Stimulated activated CD8-positive, alpha-beta memory T cell treated with anti-CD3 and anti-CD28 coated beads, Interleukin-7, amount 100 ng/mL, for 4 hours (primary cell): ENCODE data around the gene MDP1.

ENCODE experiments used
- DNase-seq, 2 donors: peaks; one replicate each; pipeline ENCODE4 v3.0.0-alpha.2; 2020; ENCODE audit warnings: low read depth in 2 of 2

MDP1 gene

DNA sequence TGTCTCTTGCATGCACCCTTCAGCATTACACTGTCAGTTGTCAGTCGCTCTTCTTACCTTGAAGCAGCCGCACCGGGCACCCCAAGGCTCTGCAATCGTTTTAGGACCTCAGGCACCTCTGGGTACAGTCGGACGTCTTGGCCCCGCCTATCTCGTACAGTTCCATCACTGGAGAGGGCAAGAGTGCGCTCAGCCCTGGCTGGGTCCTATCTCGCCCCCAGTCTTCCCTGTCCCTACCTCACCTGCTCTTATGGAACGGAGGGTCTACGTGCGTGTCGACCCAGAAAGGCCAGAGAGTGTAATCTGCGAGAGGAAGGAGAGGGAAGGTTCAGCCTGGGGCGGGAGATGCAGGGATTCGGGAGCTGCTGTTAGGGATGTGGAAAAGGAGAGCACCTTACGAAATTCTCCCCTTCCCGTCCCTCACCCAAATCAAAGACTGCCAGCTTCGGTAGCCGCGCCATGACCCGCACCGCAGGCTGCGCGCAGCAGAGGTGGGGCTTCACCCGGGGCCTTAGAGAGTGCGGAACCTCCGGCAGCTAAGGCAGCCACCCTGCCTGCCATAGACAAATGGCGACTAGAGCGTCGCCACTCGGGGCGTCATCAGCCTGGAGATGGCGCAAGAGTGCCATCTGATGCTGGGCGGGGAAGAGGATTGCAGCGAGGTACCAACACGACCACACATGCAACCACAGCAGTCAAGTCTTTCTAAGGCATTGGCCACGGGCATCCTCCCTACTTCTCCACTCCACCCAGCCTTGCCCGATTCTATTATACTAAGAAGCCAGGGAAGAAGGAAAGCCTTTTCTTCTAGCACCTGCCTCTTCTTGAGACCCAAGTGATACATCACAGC lies at the start of gene MDP1:
Gene MDP1 (minus strand): TSS at position 572 of the 850 bp plus-strand sequence. CDS start 111 bp downstream, at position 461.
- peak; percentile 75 to 79 for DNase-seq

DNA sequence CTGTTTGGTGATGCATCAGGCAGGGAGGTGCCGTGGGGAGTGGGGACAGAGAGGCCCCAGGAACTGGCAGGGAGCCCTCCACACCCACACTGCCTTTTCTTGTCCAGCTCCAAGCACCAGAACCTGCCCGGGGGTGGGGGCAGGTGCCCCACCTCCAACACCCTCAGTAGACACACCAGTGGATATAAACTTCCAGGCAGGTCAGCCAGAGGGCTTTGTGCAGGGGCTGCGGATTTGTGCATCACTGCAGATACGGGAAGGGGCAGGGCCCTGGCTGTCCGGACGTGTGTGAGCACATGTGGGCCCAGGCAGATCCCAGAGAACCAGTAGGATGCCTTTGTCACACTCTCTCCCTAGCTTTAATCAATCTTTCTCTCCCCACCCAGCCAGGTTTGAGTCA lies 48.4 kb upstream of the MDP1 start:
- no peak for DNase-seq

DNA sequence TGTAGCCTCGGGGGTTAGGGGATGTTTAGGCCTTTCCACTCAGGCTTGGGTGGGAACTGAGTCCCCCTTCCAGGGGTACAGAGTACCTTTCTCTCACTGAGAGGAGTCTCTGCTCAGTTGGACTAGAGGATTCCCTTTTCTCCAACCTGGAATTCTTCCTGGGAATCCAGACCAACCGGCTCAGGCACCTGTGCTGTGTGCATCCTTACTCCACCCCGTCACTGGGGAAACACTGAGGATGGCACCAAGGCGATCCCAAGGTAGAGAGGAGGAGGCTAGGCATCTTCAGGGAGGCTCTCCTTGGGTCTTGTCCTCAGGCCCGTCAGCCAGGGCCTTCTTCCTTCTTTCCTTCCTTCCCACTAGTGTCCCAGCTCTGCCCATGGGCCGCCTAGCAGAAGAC lies 48.0 kb upstream of the MDP1 start:
- no peak for DNase-seq

DNA sequence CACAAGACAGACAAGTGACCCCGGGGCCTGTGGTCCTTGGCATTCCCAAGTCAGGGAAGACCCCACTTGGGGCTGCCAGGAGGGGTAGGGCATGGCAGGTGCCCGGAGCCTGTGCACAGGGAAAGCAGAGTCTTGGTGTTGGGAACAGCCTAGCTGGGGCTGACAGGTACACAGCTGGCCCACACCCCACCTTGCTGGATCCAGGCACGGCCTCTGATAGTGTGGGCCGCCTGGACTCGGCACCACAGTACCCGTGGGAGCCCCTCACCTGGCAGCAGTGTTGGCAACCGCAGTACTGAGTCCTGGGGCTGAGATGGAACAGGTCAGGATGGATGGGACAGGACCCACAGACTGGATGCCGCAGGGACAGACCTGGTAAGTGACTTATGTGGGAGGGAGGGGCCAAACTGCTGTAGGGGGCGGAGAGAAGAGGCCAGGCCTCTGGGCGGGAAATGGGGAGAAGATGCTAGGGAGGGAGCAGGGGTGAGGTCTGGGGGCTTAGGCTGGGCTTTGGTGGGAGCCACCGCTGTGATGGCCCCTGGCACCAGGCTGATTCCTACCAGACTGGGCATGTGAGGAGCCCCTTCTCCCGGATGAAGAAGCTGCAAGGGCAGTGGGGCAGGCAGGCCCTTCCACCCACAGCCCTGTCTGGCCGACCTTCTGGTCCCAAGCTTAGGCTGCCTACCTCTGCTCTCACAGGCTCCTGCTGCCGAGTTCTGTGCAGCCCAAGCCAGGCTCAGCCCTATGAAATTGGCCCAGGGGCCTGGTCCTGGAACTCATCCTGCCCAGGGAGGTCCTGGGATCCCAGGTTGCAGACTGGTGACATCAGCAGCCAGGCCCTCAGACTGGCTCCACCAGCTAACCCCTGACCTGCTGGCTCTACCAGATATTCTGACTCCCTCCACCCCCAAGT lies 47.2 kb upstream of the MDP1 start, which contains the start of gene TGM1:
Gene TGM1 (minus strand): TSS at position 357 of the 913 bp plus-strand sequence. CDS start 825 bp downstream, outside the sequence.
- DNase-seq, result no peak

DNA sequence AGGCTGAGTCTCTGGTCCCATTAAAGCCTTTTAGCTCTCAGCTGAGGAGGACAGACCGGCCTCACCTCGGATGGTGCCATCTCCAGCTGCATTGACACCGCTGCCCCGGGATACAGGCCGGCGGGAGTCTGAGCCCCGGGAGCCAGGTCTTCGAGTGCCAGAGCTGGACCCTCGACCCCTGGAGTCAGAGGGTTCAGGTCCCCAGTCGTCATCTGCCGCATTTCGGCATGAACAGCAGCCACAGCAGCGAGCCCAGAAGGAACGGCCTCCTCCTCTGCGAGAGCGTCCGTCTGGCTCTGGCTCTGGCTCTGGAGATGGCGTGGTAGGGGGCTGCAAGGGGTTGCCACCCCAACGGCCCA lies 46.1 kb upstream of the MDP1 start:
- no peak for DNase-seq

DNA sequence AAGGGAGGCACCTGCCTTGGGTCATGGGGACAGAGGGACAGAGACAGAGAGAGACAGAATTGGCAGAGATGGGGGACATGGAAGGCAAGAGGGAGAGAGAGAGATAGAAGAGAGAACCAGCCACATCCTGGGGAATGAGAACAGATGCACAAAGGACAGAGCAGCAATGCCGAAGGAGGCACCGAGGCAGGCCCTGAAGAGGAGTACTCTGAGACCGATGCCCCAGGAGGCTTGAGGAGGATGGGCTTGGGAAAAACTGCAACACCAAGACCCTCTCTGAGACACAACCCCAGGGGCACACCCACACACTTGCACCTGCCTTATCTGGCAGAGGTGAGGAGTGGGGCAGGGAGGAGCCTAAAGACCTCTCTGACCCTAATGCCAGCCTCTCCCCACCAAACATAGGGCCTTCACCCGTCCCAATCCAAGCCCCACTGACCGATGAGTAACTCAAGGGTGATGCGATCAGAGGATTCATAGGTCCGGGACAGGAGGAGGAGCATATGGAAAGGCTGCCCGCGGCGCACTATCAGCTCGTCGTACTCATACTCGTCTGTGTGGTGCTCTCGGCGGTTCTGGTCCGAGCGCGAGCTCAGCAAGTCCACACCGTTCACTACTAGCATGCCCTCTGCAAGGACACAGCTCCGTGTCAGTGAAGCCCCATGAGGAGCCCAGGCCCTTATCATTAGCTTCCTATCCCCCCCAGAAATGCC lies 45.5 kb upstream of the MDP1 start:
- no peak for DNase-seq

DNA sequence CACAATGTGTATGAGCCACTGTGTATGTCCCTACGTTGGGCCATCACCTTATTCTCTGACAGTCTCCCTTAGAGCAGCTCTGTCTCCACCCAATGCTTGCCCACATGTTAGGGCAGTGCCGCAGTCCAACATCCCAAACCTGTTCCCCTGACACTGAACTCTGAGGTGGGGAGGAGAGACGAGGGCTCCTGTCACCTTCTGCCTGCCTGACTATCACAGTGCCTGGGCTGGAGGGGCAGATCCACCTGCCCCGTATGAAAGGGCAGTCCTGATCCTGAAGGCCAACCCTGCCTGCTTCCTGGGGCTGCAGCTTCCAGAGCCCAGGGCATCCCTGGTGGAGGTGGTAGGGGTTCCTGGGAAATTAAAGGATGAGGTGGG lies 44.9 kb upstream of the MDP1 start:
- DNase-seq, result no peak

DNA sequence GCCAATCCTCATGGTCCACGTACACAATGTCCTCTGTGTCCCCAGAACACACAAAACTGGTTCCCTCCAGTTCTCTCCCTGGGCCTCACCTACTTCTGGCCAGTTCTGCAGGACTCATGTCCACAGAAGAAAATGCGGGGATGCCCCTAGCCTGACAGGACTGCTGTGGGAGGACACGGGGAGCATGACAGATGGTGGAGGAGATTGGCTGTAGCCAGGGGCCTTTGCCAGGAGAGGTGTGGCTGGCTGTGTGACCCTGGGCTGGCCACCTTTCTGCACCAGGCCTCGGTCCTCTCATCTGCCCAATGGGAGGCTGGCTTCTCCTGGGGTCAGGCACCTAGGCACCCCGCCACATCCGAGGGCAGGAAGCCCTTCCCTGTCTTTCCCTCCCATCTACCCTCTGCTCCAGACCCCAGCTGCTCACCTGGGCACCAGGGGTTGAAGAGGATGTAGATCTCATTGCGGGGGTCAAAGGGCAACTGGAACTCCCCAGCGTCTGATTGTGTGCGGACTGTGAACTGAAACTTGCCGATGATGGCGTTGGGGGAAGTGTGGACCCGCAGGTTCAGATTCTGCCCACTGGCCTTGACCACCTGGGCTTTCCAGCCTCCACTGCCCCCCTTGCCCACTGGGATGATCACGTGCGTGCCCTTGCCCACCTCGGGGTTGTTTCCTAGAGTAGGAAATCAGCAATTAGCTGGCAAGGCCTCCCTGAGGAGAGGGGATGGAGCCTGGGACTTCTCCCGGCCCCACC lies 44.3 kb upstream of the MDP1 start:
- no peak for DNase-seq

DNA sequence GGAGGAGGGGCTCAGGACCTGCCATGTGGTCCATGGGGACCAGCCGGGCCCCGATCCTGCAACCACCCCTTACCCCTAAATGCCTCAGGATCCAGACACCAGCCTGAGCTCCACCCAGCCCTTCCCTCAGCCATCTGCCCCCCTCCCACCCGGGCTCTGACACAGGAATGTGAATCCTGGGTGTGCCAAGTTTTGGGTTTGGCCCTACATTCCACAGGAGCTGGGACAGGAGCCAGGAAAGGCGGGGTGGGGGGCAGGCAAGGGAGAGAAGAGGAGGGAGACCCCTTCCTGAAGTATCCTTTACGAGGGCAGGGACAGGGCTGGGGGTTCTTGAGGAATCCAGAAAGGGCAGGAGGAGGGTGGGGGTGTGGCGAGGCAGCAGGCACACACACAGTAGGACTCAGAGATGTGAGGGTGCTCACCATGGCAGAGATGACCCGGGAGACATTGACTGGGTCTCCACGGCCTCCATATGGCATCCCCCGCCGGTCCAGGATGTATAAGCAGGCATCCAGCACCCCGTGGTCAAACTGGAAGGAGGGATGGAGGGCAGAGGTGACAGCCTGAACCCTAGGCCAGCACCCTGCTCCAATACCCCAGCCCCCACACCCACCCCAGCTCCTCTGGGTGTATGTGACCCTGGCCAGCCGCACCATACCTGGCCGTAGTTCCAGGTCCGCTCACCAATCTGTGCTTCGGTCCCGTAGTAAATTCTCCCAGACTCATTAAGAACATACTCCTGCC lies 43.6 kb upstream of the MDP1 start:
- no peak for DNase-seq

DNA sequence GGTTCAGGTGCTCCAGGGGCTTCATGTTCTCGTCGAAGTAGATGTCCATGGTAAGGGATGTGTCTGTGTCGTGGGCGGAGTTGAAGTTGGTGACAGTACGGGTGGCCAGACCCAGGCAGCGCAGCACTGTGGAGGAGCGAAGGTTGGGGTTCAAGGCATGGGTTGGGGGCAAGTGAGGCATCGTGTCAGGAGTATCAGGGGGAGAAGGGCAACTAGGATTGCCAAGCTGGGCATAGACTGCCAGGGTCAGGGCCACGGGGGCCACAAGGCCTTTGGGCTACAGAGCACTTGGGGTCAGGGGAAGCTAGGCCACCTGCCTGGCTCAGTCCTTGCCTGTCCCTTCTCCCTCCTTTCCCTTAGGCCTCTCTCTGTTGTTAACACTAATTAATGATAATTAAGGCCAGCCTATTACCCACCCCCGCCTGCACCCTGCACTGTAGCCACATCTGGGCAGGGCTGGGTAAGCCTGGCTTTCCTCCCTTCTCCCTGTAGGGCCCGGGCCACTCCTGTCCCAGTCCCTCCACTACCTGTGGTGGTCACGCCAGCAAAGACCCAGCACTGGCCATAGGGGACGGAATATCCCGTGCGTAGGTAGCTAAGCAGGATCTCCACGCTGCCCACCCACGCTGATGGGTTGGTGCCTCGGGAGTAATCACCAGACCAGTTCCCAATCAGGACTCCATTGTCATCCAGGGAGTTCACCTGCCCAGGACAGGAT lies 42.8 kb upstream of the MDP1 start:
- DNase-seq, result no peak

DNA sequence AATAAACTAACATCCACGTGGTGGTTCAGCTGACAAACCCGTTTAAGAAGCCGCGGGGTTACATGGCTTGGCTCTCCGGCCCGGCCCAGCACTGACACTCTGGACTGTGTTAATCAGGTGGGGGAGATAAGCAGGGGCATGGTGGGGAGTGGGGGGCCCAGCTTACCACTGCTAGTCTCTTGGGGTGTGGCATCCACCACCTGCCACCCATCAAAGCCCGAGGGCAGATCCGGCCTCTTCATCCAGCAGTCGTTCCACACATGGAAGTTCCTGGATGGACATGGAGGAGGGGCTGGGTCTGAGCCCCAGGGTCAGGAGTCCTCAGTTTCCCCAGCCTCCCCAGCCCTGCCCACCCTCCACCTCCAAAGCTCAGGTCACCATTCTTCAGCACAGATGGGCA lies 42.3 kb upstream of the MDP1 start:
- DNase-seq, result no peak

DNA sequence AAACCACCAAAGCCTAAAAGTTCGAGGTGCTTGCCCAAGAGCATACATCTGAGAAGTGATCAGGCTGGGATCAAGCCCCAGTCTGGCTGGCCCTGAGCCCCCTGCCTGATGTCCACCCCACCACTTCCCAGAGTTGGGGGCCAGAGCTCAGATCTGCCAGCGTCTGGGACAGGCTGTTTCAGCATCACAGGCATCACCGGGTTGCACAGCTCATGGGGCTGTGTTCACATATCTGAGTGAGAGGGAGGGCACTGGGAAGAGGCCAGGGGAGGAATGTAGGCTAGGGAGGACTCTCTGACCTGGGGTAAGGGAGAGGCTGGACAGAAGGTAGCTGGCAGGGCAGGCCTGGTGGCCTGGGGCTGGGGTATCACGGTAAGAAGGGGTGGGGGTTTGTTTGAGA lies 41.1 kb upstream of the MDP1 start:
- DNase-seq, result no peak

DNA sequence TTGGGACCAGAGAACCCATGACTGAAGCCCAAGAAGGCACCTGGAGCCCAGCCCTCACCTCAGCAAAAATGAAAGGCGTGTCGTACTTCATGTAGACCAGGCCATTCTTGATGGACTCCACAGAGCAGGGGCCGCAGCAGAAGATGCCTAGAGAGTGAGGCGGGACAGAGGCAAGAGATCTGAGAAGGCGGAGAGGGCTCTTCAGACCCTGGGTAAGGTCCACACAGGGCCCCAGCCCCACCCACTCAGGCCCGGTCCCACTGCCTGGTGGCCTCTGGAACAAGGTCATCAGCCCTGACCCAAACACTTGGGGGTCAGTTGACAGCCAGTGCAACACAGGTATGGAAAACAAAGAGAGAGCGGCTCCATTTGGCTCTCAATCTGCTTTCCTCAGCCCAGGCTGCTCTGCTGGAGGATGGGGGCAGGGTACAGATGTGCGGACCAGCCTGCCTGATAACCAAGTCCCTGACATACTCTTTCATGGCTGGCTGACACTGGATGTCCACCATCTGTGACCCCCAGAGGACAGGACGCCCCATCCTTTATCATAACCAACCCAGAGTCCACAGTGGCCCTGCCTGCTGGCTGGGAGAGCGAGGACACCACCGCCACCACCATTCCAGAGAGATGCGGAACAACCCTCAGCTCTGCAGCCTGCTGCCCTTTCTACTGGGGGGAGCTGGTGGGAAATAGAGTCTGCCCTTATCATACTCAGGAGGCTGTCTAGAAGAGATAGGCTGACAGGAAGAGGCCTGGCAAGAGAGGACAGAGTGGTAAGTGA lies 40.3 kb upstream of the MDP1 start:
- DNase-seq, result no peak

DNA sequence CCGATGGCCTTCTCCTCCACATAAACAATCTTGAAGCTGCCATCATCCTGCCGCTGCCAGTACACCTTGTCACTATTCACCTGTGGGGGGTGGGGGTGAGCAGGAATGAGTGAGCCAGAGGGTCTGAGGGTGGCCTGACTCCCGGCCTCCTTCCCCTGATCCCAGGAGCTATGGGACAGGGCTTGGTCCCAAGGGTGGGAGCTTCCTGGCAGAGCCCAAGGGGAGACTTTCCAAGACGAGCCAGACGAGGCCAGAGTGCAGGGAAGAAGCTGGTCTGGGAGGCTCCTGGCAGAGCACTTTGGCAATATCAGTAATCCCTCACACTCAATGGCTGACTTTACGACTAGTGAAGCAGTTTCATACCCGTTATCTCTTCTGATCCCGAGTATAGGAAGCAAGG lies 39.6 kb upstream of the MDP1 start:
- no peak for DNase-seq

DNA sequence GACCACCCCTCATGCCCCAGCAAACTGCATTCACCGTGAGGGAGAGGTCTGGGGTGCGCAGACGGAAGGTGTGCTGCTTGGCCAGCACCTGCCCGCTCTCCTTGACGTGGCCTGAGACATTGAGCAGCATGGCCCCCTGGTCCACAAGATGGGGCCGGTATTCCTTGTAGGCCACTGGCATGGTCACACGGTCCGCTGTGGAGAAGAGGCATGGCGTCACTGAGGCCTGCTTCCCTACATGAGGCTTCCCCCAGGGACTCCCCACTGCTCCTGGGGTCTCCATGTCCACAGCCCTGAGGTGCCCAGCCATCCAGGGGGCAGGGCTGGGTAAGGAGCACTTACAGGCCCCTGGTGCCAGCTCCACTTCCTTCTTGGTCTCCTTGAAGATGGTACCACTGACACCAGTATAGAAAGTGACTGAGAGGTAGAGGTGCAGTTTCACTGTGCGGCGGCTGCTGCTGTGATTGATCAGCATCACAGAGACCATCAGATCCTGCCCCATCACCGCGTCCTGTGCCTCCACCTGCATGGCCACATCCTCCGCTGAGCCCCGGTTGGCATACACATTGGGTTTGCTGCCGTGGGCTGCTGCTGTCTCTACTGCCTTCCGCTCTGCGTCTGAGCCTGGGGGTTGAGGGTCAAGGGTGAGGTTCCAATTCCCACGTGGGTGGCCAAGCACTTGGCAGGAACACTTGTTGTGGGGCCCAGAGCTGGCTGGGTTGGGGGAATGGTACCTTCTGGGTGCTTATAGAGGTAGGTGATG lies 38.9 kb upstream of the MDP1 start:
- no peak for DNase-seq

DNA sequence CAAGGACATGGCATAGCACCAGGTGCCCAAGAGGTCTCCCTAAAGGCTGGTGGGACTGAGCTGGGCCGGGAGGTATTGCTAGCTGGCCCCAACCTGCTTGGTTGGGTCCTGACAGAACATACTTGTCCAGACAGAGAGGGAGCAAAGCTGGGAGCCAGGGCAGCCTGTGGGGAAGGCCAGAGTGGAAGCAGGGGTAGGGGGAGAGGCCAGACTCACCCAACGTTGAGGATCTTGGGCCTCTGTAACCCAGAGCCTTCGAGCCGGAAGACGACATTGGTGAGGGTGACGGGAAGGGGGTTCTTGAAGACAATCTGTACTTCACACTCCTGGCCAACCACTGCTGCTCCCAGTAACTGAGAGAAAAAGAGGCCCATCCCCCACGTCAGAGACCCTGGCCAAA lies 38.1 kb upstream of the MDP1 start:
- DNase-seq, result no peak

DNA sequence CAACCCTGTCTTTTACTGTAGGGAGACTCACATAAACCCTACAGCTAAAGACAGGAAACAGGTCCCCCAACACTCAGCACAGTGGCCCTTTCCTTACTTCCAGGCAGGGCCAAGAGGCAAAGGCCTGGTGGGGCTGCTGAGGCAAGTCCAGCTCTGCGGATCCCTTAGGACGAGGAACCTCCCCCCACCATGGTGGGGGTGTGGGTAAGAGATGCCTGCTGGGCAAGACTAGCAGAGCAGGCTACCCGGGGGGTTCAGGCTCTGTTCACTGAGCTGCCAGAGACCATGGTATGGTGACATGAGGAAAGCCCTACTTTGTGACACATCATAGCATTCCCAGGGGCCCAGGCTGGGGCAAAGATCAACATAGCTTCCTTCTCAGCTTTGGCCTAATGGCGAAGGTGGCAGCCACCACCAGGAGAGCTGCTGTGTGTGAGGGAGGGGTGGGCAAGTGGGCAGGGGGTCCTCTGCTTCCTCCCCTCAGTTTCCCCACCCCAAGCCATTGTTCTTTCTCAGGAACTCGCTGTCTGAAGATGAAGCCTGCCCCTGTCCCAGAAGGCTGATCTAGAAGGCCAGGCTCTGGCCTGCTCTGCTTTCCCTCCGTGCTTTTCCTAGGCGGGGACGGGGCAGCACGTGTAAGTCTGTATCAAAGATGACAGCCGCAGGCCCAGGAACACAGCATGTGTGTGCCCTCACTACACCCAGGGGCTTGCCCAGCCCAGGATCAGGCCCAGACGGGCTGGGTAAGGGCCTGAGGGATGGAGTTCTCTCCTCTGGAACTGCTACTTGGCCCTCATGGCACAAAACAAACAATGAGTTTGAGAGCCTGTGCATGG lies 36.6 kb upstream of the MDP1 start:
- no peak for DNase-seq

DNA sequence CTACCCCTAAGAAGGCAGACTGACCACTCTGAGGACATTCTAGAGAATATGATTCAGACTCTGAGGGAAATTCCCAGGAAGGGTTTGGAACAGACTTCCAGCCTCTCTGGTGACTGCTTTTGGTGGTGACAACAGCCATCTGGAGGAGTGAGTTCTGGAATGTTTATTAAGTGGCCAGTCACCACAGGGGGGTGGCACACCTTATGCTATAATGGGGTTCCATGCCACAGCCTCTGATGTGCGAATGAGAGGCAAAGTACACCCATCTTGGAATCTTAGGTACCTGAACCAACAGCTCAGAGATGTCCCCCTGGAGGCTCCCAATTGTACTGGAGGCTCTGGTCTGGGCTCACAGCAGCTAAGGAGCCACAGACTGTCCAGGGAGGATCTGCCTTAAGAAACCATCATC lies 36.0 kb upstream of the MDP1 start:
- no peak for DNase-seq
